Kidney capillary endothelial cell (primary cell): ENCODE results near the gene GALNT13.

Source experiments
- DNase-seq: peaks from one replicate; pipeline ENCODE4 v3.0.0-alpha.2; 2018; ENCODE audit warnings: low spot score

Gene GALNT13

DNA sequence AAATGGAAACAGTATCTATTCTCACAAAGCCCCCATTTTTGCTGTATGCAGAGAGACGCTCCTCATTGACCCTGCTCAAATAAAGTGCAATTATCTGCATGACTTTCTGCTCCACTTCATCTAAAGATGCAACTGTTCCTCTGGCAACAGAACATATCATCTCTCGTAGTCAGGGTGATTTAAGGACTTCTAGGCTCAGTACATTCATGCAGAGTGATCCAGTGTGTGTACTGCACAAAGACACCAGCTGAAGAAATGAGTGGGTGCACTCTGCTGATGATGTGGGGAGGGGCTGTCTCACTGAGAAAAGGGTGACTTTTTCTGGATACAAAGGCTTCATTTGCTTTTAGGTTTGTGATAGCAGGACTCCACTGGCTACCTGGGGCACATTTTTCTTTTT is 355.2 kb downstream of the GALNT13 start:
- DNase-seq: no peak

DNA sequence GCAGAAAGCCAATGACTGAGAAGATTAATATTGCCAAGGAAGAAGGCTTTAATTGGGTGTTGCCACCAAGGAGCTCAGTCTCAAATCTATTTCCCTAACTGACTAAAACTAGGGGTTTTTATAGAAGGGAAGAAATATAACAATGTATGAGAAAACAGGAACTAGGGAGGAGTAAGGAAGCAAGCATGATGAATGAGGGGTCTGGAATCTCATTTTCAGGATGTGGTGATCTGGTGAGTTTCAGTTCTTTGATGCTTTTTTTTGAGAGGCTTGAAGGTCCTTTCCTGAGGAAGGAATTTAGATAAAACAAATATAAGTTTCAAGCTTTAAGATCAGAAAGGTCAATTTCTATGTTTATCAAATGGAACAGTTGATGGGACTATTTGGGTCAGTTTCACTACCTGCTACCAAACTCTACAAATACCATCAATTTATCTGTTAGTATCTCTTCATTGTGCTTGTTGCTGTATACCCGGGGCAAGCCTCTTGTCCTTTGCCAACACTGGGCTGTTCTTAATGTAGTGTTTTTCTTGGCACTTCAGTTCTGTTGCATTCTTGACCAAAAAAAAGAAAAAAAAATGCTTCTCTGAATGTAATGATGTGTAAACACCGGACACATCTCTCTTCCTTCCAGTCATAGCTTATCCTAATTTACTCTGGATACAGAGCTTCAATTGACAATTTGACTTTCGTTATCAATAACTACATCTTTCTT is 357.0 kb downstream of the GALNT13 start:
- no peak for DNase-seq

GRCh38 chr2:154229966-154230365 is 358.2 kb downstream of the GALNT13 start:
- no peak for DNase-seq

- no peak for DNase-seq
Measured at GRCh38 chr2:154231021-154231420, 359.3 kb downstream of the GALNT13 start.

GRCh38 chr2:154233231-154233630 is 361.5 kb downstream of the GALNT13 start:
- DNase-seq: no peak

DNA sequence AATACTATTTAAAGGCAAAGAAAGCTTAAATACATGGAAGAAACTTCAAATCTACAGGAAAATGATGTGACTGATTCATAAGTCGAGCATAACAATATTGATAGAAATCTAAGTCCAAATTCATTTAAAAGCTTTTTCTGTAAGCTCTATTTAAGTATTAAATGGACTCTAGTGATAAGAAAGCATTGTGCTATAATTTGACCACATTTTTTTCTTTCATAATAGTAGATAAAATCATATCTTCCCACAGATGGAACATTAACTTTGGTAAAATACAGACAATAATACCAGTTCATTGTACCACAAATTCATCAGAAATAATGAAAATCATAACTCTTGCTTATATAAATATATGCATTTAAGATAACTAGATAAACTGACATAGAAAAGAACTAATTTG is 366.5 kb downstream of the GALNT13 start:
- DNase-seq: no peak

- DNase-seq: no peak
Measured at GRCh38 chr2:154240316-154240715, 368.6 kb downstream of the GALNT13 start.

DNA sequence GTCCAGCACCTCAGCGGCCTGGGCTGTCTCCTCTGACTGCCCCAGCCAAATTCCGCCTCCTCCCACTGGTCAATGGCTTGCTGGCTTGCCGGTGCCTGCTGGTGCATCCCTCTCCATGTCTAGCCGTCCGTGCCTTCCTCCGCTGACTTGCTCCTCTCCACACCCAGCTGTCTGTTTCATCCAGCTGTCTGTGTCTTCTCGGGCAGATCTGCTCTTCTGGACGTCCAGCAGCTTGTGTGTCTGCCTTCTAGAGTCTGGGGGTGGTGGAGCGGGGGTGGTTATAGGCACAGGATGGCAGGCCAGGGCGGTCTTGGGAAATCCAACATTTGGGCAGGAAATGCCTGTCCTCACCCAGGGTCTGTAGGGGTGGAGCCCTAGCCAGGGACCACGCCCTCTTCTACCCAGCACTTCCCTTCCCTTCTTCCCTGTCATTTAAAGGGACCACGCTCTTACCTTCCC is 369.2 kb downstream of the GALNT13 start:
- DNase-seq: no peak

DNA sequence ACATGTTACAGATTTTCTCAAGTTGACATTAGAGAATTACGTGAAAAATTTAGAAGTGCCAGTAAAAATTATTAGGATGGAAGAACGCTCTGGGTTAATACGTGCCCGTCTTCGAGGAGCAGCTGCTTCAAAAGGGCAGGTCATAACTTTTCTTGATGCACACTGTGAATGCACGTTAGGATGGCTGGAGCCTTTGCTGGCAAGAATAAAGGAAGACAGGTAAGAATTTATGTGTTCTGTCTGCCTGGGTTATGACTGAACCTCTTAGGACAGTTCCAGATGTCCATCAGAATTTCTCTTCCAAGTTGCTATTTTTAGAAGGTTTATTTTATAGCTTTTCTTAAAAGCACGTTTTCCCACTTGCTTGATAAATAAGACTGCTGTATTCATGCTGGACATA is 371.0 kb downstream of the GALNT13 start:
- no peak for DNase-seq

DNA sequence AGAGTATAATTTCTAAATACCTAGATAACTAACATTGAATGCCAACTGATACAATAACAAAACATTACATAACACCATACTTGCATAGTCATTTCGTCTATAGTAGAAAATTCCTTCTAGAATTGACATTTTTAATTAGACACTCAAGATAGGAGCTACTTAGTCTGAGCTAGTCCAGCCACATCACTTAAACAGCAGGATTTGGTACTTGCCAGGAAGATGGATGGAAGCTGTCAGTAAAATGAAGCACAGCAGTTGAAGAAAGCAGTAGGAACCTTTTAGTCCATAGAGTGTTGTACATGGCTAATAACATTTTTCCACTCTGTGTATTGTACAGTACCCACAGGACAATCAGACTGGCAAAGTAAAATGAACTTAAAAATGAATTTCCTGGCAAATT is 372.0 kb downstream of the GALNT13 start:
- DNase-seq: no peak

- DNase-seq: no peak
Measured at GRCh38 chr2:154244932-154245331, 373.2 kb downstream of the GALNT13 start.

DNA sequence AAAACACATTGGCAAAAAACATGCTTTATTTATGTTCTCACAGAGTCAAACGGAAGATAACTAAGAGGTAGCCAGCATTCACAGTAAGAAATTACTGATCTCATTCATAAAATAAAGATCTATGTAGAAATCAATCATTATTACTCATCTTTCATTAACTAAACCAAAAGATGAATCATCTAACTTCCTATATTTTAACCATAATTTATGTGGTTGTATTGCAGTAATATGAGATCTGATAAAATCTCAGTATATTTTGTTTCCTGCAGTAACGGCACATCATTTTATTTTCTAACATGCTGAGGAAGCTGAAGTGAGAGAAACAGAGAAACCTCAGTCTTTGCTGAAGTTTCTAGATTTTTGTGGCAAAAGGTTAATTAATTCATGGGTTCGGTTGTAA is 375.8 kb downstream of the GALNT13 start:
- DNase-seq: no peak

DNA sequence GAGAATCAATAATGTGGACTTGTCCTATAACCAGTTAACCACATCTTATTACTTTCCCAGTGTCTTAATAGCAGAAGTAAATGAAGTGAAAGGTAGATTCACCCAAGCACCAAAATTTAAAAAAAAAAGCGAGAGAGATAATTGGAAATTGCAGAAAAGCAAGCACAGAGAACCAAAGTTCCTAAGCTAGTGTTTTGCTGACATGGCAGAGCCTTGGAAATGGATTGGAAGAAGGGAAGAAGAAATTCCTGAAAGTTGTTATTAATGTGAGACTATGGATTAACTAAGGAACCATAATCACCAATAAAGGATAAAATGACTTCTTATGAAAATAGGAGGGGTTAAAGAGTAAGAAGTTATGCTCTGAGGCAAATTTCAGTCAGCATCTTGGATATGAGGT is 384.4 kb downstream of the GALNT13 start:
- DNase-seq: no peak

- no peak for DNase-seq
Measured at GRCh38 chr2:154259030-154259429, 387.3 kb downstream of the GALNT13 start.

- no peak for DNase-seq
Measured at GRCh38 chr2:154261473-154262027, 389.8 kb downstream of the GALNT13 start.

- DNase-seq: no peak
Measured at GRCh38 chr2:154263206-154263605, 391.5 kb downstream of the GALNT13 start.

GRCh38 chr2:154264024-154264423 is 392.3 kb downstream of the GALNT13 start:
- no peak for DNase-seq

DNA sequence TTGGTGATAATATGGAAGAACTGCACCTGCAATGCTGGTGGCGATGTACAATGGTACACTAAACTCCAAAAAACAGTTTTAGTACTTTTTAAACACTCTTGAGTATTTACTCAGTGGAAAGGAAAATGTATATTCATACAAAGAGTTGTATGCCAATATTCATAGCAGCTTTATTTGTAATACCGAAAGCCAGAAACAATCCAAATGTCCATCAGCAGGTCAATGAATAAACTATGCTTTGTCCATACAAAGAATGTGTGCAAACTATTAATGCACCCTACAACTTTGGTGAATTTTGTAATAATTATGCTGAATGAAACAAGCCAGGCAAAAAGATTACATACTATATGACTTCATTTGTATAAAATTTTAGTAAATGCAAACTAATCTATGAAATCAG is 396.3 kb downstream of the GALNT13 start:
- DNase-seq: no peak

DNA sequence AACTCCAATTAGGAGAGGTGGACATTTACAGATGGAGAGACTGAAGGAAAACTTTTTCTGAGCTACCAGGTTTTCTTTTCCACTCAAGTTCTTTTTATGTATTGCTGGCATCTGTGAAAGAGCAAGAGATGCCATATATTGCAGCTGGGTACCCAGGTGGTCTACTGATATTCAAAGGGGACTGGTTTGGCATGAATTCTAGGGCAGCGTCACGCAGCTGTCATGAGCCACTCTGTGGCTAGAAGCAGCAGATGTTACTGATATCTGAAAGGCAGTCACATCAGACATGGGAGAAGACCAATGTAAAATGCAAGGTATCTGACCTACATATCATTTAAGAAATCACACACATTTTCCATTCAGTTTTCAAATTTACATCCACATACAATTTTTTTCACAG is 408.8 kb downstream of the GALNT13 start:
- no peak for DNase-seq

DNA sequence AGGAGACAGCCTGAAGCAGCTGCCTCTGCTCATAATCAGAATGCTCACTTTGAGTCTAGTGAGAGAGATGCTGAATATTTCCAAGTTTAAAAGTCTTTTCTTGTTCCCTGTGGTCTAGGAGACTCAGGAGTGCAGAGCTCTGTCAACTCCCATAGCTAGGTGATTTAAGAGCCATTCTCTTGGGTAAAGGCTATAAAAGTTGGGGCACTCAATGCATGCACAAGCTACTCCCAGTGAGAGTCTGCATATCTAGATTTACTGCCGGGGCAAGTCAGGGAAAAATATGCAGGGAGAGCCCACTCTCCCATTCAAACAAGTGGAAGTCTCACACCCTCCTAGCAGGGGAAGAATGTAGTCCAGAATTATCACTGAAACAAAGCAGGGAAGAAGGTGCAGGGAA is 418.1 kb downstream of the GALNT13 start:
- no peak for DNase-seq

DNA sequence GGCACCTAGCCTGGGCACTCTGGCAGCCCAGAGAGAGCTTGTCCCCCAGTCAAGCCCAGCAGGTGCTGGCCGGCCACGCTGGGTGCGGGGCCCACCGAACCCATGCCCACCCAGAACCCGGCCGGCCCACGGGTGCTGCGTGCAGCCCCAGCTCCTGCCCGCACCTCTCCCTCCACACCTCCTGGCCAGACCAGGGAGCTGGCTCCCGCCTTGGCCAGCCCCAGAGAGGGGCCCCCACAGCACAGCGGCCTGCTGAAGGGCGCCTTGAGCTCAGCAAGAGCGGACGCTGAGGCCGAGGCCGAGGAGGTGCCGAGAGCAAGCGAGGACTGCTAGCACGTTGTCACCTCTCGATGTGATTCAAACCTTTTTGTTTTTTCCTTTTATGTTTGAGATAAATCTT is 419.8 kb downstream of the GALNT13 start:
- no peak for DNase-seq

- DNase-seq: no peak
Measured at GRCh38 chr2:154291927-154292326, 420.2 kb downstream of the GALNT13 start.

DNA sequence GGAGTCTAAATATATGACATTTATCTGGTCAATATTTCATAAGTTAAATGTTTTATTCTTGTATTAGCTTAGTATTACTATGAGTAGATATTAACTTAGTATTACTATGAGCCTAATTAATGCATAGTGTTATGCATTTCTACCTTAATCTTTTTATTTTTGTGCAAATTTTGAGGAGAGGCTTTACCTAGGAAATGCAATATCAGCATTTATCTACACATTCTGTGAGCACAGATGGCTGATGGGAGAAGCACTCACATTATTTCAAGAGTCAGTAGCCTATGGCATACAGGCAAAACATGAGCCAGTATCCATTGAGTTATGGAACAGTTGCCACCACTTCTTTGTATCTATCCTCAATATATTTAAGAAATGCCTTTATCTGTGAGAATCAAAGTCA is 422.1 kb downstream of the GALNT13 start:
- no peak for DNase-seq
